GM21381 (cell line): ENCODE results near the gene ZNF552.
"Not testable (repeated sequence)": the region's sequence is repeated elsewhere in the genome, so short reads cannot be mapped to it uniquely, and the experiment has no call there.

ENCODE experiments used
- ATAC-seq: cut with Tn5 transposase; IDR thresholded peaks from one replicate; pipeline ENCODE4 v1.9.1; 2021; ENCODE audit warnings: mild to moderate bottlenecking, moderate library complexity; ENCODE audit not compliant: unreplicated experiment

ZNF552 gene

DNA sequence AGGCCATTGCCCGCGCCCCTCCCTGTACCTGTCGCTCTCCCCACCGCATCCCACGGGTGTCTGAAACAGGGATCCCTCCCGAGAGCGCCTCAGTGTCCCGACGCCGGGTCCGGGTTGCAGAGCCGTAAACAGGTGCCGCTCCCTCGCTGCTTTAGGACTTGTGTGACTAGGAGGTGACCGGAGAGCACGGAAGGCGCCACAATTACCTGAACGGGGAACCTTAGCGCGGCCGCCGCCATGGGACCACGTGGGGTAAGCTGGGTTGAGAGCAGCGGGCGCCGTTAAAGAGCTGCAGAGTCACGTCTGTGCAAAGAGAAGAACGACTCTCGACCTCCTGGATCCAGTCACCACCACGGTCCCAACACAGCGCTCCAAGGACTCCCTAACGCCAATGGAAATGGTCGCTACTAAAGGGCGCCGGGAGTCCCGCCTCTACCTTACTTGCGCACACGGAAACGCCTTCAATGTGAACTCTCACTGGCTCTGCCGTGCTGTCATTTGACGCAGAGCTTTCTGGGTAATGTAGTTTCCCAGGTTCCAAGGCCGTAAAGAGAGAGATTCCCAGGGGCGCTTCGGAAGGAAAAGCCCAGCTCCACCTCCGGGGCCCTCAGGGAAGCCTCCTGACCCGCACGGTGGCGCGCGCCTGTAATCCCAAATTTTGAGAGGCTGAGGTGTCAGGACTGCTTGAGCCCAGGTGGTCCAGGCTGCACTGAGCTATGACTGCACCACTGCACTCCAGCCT, at the start of gene ZNF552:
ZNF552 (minus strand) TSS at position 409 of the 742 bp plus-strand sequence; CDS start at position 239, 170 bp downstream.
- ATAC-seq = peak; percentile 65

DNA sequence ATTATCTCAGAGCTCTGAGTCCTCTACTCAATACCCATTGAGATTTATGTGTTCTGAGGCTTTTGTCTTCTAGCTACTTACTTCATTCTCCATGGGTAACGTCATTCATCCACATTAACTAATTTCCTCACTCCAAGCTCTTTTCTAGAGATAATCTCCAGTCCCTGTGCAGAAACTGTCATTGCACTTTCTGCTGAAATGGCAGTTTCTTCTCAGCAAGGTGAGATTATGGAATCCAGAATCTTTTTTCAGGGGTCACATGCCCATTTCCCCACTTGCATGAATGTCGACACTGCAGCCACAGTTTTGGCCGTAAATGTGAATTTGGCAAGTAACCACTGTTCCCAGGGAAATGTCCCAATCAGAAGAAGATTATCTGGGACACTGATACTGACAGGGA, 47.6 kb upstream of the ZNF552 start:
- ATAC-seq = not testable (repeated sequence)

DNA sequence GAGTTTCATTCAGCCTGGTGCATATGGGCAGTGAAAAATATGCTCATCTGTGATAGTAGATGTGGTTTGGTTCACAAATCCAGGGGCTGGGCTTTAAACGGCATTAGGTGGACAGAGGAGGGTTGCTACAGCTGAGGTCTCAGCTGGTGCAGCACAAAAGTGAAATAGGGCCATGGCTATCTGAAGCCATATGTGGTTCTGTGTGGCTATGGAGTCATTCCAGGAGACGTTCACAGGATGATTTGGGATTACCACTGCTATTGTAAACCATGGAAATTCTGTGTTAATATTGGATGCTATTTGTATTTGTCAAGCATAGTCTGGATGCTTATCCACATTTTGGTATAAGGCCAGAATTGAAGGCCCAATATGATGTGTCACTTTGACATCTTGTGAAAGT, 39.4 kb upstream of the ZNF552 start:
- ATAC-seq = not testable (repeated sequence)

DNA sequence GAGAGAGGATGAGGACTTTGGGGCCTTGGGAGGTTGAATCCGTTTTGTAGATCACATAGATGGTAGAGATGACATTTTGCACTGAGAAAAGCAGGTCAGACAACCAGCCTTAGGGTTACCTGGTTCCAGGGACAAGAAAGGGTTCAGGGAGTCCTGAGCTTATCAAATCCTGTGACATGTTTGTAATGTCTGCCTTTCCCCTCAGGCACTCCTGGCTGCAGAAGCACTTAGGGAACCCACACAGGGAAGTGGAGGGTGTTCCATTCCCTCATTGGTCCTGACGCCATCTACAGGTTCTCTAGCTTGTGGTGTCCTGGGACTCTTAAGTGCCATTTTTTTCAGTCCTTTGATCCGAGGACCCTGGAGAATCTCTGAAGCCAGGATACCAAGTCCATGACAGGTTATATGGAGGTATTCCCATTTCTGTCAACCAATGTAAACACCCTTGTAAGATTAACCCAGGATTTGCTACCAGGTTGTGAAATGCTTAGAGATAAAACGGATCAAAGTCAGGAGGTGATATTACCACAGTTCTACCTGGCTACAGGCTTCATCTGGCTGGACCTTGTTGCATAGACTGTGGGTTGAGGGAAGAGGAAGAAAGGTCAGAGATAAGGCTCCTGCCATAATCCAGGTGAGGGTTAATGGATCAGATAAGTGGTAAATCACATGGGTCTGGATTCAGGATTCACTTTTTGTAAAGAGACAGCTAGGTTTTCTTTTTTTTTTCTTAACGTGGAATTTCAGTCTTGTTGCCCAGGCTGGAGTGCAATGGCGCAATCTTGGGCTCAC, 37.3 kb upstream of the ZNF552 start:
- ATAC-seq = not testable (repeated sequence)

DNA sequence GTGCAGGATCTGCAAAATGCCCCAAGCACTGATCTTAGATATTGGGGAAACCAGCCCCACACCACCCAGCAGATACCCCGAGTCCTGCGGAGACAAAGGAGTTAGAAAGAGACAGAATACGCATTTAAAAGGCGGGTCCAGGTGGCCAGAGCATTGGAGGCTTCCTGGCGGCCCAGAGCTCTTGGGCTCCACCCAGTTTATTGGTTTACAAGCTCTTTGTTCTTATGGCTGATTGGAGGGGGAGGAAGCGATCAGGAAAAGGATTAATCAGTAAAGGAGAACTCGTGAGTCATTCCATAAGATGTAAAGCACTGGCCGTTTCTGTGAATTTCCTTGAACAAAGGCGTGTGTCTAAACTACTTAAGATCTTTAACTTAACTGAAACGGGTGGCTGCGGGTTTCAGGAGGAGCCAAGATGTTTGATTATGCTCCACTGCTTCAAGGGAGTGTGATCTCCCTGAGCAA, 35.9 kb upstream of the ZNF552 start:
- no peak for ATAC-seq

DNA sequence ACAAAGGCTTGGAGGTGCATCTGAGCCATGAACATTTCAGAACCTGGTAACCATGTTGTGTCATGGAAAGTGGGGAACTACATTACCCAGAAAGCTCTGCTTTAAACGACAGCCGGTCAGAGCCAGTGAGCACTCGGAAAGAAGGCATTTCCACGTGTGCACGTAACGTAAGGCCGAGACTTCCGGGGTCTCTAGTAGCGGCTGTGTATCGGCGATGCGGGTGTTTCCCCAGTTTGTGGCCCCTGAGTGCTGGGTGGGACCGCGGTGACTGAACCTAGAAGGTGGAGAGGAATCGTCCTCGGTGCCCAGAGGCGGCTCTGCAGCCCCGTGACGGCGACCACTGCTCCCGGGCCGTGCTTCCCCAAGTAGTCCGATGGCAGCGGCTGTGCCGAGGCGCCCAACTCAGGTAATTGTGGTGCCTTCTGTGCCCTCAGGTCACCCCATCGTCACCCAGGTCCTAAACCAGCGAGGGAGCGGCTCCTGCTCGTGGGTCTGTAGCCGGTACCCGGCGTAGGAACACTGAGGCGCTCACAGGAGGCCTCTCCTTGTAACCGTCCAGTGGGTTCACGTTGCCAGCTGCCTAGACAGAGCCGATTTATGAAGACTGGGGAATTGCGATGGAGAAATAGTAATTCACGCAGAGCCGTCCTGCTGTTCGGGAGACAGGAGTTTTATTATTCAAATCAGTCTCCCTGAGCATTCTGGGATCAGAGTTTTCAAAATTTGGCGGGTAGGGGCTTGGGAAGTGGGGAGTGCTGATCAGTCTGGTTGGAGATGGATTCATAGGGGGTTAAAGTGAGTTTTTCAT, 35.2 kb upstream of the ZNF552 start, which contains the start of gene ZNF587:
ZNF587 (plus strand) TSS at position 194 of the 808 bp plus-strand sequence; CDS start at position 374, 180 bp downstream.
- peak; percentile 93 for ATAC-seq

DNA sequence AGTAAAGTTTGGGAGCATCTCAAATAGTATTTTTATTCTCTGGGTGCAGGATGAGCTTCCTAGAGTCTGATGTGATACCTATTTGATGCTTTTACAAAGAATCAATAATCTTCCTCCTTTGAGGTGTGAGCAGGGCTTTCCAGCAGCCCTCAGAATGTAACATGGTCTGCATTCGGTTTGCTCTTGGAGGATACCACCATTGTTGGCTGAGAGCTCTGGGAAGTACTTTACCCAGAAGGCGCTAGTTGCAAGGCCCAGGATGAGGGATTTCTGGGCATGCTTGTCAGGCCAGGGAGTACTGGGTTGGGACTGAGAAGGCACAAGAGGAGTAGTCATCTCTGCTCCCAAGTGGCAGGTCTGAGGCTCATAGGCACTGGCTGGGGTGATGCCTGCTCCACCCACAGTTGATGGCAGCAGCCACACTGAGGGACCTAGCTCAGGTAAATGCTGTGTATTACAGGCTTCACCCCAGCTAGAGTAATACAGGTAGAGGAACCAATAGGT, 34.5 kb upstream of the ZNF552 start:
- ATAC-seq = peak; percentile 29

DNA sequence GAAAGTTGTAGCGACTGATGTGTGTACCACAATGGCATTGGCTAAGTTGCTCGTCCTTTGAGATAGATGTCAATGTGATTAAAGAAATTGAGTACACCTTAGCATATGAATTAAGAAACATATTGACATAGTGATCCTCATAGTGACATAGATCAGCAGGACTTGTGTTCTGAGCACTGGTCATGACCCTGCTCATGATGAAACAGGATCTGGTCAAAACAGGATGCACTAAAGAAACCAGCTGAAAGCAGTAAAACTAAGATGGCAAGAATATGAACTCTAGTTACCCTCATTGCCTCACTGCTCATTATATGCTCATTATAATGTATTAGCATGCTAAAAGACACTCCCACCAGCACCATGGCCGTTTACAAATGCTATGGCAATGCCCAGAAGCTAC, 32.5 kb upstream of the ZNF552 start:
- not testable (repeated sequence) for ATAC-seq

DNA sequence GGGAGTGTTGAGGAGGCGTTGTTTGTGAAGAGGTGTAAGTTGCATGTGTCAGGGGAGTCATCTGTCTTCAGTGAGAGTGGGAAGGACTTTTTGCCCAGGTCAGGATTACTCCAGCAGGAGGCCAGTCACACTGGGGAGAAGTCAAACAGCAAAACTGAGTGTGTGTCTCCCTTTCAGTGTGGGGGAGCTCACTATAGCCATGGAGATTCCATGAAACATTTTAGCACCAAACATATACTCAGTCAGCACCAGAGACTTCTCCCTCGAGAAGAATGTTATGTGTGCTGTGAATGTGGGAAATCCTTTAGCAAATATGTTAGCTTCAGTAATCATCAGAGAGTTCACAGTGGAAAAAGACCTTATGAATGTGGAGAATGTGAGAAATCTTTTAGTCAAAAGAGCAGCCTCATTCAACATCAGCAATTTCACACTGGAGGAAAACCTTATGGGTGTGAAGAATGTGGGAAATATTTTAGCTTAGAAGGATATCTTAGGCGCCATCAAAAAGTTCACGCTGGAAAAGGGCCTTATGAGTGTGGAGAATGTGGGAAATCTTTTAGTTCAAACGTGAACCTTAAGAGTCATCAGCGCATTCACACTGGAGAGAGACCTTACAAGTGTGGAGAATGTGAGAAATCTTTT, 26.5 kb upstream of the ZNF552 start:
- no peak for ATAC-seq

DNA sequence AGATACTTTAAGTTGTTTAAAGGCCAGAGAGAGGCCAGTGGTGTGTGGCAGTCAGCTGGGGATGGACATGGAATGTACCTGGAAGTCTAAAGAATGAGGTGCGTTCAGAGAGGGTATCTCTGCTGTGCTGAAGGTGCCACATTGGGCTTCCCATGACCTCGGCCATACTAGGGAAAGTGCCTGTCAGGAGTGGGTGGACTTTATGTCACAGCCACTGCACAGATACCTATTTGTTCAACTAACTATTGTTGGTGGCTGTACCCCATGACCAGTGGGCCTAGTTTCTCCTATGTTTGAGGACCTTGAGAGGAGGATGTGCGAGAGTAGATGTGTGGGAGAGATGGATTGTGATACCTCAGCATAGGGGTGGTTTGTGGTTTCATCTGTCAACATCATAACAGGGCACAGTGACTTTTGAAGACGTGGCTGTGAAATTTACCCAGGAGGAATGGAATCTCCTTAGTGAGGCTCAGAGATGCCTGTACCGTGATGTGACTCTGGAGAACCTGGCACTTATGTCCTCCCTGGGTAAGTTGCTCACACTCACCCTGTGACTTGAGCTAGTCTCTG, 24.0 kb upstream of the ZNF552 start:
- ATAC-seq = not testable (repeated sequence)

DNA sequence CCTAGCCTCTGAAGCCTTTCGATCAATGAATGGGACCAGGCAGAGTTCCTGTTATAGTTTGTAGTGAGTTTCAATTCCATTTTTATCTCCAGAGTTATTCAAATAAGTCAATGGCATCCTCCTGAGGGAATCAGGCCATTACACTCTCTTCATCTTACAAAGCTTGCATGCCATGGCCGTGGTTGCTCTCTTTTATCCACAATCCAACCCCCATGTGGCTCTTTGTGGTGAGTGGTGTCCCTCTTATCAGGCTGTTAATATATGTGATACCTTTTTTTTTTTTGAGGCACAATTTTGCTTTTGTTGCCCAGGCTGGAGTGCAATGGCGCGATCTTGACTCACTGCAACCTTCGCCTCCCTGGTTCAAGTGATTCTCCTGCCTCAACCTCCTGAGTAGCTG, 22.3 kb upstream of the ZNF552 start:
- ATAC-seq = not testable (repeated sequence)

DNA sequence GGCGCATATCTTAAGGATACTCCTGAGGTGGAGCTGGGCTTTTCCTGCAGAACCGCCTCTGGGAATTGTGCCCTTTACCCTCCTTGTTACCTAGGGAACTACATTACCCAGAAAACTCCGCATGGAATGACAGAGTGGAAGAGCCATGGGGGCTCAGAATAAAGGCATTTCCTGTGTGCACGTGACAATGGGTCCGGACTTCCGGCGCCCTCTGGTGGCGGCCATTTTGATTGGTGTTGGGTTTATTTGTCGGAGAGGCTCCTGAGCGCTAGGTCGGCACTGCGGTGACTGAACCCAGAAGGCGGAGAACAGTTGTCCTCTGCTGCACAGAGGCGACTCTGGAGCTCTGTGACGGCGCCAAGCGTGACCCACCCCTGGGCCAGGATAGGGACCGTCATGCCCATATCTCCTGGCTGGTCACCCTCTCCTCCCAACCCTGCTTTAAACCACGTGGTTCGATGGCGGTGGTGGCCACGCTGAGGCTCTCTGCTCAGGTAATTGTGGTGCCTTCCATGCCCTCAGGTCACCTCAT, 15.4 kb upstream of the ZNF552 start, which contains the start of gene ZNF587B:
ZNF587B (plus strand) TSS at position 229 of the 532 bp plus-strand sequence; CDS start at position 459, 230 bp downstream.
- ATAC-seq = no peak

DNA sequence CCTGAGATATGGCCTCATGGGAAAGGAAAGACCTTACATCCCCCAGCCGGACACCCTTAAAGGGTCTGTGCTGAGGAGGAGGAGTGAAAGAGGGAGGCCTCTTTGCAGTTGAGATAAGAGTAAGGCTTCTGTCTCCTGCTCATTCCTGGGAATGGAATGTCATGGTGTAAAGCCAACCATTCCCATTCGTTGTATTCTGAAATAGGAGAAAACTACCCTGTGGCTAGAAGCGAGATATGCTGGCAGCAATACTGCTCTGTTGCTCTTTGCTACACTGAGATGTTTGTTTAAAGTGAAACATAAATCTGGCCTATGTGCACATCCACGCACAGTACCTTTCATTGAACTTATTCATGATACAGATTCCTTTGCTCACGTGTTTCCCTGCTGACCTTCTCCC, 14.6 kb upstream of the ZNF552 start:
- no peak for ATAC-seq

DNA sequence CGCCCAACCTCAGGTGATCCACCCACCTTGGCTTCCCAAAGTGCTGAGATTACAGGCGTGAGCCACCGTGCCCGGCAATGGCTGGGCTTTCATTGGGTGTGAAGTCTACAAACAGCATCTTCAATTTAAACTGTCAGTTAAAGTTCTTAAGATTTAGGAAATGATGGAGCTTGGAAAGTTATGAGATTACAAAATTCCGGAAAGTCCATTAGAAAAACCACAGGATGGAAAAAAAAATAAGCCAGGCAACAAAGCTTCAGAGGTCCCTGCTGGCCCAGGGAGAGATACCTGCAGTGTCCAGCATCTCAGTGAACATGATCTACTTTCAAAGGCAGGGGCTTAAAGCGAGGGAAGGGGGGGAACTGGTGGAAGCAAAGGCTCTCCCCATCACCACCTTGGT, 10.8 kb upstream of the ZNF552 start:
- ATAC-seq = no peak

DNA sequence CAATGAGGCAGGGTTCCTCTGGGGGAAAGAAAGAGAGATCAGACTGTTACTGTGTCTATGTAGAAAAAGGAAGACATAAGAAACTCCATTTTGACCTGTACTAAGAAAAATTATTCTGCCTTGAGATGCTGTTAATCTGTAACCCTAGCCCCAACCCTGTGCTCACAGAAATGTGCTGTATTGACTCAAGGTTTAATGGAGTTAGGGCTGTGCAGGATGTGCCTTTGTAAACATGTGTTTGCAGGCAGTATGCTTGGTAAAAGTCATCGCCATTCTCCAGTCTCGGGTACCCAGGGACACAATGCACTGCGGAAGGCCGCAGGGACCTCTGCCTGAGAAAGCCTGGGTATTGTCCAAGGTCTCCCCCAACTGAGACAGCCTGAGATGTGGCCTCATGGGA, 8.9 kb upstream of the ZNF552 start:
- ATAC-seq = not testable (repeated sequence)

DNA sequence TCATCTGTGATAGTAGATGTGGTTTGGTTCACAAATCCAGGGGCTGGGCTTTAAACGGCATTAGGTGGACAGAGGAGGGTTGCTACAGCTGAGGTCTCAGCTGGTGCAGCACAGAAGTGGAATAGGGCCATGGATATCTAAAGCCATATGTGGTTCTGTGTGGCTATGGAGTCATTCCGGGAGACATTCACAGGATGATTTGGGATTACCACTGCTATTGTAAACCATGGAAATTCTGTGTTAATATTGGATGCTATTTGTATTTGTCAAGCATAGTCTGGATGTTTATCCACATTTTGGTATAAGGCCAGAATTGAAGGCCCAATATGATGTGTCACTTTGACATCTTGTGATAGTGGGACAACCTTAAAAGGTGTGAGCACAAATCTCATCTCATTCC, 8.4 kb upstream of the ZNF552 start:
- ATAC-seq = not testable (repeated sequence)

DNA sequence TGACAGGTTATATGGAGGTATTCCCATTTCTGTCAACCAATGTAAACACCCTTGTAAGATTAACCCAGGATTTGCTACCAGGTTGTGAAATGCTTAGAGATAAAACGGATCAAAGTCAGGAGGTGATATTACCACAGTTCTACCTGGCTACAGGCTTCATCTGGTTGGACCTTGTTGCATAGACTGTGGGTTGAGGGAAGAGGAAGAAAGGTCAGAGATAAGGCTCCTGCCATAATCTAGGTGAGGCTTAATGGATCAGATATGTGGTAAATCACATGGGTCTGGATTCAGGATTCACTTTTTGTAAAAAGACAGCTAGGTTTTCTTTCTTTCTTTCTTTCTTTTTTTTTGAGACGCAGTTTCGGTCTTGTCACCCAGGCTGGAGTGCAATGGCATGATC, 6.8 kb upstream of the ZNF552 start:
- not testable (repeated sequence) for ATAC-seq

DNA sequence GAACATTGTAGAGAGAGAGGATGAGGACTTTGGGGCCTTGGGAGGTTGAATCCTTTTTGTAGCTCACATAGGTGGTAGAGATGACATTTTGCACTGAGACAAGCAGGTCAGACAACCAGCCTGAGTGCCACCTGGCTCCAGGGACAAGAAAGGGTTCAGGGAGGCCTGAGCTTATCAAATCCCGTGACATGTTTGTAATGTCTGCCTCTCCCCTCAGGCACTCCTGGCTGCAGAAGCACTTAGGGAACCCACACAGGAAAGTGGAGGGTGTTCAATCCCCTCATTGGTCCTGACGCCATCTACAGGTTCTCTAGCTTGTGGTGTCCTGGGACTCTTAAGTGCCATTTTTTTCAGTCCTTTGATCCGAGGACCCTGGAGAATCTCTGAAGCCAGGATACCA, 6.4 kb upstream of the ZNF552 start:
- ATAC-seq = not testable (repeated sequence)

DNA sequence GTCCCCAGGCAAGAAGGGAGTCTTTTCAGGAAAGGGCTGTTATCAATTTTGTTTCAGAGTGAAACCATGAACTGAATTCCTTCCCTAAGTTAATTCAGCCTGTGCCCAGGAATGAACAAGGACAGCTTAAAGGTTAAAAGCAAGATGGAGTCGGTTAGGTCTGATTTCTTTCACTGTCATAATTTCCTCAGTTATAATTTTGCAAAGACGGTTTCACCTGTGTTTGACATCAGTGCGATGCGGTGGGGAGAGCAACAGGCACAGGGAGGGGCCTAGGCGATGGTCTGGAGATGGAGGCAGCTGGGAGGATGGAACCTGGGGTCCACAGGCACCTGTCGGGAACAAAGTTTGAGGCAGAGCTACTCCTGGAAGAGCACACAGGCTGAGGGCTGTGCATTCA, 5.9 kb upstream of the ZNF552 start:
- no peak for ATAC-seq
